HL-60/S4 (cell line): ENCODE measurements around the gene SPAG5.

ENCODE experiments used
- in situ Hi-C: fragments of 300-500 bp; cut with MboI; formaldehyde crosslinking; loops from 2 replicates; pipeline ENCODE4 v1.14.3; 2022; ENCODE audit warnings: low sequenced_read_pairs

Gene SPAG5

DNA sequence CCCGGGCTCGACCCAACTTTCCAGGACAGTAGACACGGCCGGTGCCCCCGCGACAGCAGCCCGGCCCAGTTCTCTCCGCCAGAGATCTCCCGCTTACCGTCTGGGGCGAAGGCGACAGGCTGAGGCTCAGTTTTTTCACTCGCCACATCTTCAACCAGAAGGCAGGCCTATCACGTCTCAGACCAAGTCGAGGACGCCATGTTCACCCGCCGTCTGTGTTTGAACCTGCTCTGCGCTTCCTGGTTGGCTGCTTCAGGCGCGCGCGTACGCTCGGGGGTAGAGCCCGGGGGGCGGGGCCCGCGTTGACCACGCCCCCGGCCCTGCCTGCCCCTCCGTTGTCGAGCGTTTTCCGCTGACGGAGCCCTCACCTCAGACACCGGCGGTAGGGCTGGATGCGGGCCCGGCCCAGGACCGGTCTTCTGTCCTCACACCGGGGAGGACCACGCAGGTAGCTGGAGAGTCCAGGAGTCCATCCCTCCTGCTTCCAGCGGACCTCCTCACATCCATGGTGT is at the start of gene SPAG5:
Gene SPAG5 (minus strand): TSS at position 227 of the 512 bp plus-strand sequence. CDS start 79 bp downstream, at position 148.
- in situ Hi-C loops = no loop called here

DNA sequence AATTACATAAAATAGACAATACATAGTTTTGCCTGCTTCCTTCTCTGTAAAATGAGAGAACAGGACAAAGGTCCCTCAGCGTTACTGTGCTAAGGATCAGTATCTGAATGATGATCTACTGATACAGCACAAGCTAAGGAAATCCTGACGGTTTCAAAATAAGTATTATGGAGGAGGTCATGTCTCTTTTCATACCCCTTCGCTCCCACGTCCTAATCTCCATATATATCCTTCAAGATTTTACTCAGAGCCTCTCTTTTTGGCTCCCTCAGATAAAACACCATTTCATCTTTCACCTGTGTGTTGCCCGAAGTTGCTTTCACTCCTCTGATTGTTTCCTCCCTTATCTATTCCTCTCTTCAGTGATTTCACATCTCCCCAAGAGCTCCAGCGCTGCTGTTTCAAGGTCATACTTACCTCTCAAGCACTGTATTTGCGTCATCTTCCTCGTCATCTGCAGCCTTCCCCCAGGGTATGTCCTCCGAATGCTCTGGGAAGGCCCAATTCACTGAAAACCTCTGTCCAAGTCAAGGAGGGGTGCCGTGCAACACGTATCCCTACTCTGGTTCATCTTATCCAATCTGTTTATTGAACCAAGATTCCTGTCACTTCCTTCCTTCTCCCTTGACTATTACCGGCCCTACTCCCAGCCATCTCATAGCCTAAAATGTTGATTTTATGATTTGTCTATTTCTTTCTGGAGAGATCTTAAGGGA is 47.4 kb upstream of the SPAG5 start:
- in situ Hi-C loops = no loop called here

DNA sequence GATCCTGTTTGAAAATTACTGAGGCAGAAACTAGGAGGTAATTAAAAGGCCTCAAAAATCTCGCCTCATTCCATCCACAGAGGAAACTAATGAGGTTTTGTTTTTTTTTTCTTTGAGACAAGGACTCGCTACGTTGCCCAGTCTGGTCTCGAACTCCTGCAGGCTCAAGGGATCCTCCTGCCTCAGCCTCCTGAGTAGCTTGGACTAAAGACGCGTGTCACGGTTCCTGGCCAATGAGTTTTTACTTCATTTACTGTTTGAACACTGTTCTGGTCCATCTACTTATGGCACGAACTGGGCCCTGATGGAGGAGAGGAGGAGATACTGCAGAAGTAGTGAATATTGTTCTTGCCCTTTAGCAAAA is 46.7 kb upstream of the SPAG5 start:
- in situ Hi-C loops = no loop called here

DNA sequence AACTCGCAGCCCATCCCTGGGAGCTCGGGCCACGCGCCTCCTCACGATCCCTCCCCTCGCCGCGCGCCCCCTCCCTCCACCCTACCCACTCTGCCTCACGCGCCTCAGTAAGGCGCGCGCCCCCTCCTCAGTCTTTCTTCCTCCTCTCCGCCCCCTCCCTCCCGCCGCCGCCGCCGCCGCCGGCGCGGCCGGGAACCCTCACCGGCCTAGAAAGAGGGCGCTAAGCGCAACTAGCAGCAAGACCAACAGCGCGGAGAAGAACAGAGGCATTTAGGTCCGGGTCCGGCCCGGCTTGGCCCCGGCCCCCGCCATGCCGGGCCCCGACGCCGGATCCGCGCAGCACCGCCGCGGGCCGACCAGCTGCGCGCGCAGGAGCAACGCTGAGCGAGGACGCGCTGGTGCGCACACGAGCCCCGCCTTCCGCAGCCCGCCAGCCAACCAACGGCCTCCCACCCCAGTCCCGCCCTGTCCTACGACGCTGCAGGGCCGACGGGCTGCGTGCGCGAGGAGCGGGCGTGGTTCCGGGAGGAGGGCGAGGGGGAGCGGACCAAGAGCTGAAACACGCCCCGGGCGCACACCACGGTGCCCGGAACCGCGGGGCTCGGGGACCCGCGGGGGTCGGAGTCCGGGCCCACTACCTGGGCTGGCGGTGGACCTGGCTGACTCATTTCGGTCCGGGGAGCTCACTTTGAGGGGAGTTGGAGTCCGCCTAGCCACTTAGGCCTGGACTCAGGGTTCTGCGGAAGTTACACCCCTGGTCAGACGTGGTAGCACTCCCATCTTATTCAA is 46.2 kb upstream of the SPAG5 start, which contains the start of gene BLTP2:
Gene BLTP2 (minus strand): TSS at position 372 of the 789 bp plus-strand sequence. CDS start 102 bp downstream, at position 270.
- in situ Hi-C loops = no loop called here

DNA sequence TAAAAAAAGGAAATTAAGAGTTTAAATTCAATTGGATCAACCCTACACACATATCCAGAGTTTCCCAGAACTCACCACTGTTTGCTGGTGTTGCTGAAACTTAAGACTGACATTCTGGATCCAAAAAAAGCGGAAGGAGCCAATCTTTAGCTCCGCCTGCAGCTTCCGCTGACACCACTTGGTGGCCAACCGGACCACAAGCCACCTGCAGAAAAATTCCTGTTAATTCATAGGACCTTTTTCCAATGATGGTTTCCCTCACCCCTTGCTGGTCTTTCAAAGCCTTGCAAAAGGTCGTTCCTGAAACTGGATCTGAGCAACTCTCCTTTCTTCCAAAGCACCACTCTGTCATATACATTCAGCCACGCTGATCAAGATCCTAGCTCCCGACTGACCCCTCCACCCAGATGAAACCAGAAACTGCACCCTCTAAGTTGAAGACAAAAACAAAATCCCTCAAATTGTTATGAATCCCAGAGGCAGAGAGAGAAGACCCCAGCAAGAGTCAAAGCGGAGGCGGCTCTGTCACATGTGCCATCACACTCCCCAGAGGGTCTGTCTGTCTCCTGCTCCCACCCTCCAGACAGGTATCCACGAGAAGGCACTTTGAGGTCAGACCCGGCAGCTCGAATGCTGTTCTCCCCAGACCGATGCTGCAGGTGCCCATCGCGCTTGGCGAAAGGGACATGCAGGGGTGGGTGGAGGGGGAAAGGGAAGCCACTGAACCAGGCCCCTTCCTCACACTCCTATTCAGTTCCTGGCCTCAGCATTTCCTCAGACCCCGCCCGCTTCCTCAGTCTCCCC is 45.4 kb upstream of the SPAG5 start:
- in situ Hi-C loops = no loop called here

- in situ Hi-C loops = no loop called here
Measured at GRCh38 chr17:28641579-28641978, 42.8 kb upstream of the SPAG5 start.

DNA sequence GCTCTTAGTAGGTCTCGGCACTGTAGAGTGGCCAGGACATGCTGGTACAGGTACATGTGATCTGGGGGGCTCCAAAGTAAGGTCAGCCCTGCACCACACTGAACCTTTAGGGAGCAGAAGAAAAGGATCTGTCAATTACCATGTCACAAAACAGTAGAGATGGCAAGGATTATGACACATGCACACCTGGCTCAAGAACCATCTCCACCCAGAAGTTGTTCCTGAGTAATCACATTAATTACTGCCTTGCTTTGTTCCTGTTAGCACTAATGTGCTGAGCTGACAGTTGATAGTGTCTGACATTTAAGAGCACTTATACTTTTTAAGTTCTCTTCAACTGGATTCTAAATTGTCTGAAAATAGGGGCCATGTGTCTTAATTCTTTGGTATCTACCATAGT is 36.7 kb upstream of the SPAG5 start:
- in situ Hi-C loops = no loop called here

- in situ Hi-C loops = no loop called here
Measured at GRCh38 chr17:28634206-28634865, 35.5 kb upstream of the SPAG5 start.

DNA sequence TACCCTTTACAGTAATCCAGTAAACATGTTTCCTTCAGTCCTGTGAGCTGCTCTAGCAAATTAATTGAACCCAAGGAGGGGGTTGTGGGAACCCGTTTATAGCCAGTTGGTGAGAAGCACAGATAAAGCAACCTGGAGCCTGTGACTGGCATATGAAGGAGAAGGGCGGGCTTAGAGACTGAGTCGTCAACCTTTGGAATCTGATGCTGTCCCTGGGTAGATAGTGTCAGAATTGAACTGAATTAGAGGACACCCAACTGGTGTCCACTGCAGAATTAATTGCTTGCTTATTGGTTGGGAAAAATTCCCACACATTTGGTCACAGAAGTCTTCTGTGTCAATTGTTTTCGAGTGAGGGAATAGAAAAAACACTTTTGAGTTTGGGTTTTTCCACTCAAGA is 28.0 kb upstream of the SPAG5 start:
- in situ Hi-C loops = no loop called here

GRCh38 chr17:28624148-28624547 is 25.3 kb upstream of the SPAG5 start:
- in situ Hi-C loops = no loop called here

- in situ Hi-C loops = no loop called here
Measured at GRCh38 chr17:28623696-28624095, 24.9 kb upstream of the SPAG5 start.

GRCh38 chr17:28622186-28622585 is 23.4 kb upstream of the SPAG5 start:
- in situ Hi-C loops = no loop called here

DNA sequence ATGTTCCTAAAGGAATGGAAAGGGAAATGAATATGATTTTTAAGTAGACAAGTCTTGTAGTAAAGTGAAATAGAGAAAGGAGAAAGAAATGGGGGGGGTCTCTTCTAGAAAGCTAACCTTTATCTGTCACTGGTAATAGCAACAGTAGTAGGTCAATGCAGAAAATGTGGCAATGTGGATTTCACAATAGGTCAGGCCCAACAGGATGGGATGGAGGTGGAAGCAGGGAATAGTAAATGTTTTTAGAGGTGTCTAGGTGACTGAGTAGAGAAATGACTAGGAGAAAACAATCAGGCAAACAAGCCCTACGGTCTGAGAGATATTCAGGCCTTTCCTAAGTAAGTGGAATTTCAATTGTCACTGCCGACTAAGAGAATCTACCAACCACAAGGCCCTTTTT is 21.2 kb upstream of the SPAG5 start:
- in situ Hi-C loops = no loop called here

GRCh38 chr17:28618464-28618863 is 19.6 kb upstream of the SPAG5 start:
- in situ Hi-C loops = no loop called here

- in situ Hi-C loops = no loop called here
Measured at GRCh38 chr17:28616281-28616680, 17.5 kb upstream of the SPAG5 start.

DNA sequence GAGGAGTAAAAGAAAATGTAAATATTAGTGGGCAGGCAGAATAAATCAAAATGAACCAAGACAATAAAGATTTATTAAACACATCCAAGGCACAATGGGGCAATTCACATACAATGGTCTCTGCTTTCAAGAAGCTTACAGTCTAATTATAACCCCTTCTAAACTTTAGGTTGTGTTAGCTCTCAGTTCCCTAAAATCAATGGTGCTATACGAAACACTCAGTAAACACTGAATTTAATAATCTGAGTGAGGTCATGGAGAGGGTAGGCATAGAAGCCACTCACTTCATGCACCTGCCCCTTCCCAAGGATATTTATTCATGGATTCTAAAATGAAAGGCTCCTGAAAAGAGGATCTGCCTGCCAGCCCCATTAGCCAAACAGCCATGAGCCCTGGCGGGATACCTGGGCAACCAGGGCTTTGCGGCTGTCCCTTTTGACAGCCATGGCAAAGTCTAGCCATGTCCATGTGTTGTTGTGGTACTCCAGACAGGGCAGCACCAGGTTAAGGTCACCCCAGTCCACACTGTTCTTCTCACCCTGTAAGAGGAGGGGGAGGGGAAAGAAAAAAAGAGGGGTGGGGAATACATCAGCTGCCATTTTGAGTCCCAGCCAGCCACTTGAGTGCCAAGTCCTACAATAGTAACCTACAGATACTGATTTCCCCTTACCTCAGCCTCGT is 16.6 kb upstream of the SPAG5 start:
- in situ Hi-C loops = no loop called here

- in situ Hi-C loops = no loop called here
Measured at GRCh38 chr17:28613931-28614381, 15.1 kb upstream of the SPAG5 start, which contains the start of gene RSKR. RSKR (minus strand) TSS chr17:28614185; CDS start chr17:28614161, 24 bp downstream.

DNA sequence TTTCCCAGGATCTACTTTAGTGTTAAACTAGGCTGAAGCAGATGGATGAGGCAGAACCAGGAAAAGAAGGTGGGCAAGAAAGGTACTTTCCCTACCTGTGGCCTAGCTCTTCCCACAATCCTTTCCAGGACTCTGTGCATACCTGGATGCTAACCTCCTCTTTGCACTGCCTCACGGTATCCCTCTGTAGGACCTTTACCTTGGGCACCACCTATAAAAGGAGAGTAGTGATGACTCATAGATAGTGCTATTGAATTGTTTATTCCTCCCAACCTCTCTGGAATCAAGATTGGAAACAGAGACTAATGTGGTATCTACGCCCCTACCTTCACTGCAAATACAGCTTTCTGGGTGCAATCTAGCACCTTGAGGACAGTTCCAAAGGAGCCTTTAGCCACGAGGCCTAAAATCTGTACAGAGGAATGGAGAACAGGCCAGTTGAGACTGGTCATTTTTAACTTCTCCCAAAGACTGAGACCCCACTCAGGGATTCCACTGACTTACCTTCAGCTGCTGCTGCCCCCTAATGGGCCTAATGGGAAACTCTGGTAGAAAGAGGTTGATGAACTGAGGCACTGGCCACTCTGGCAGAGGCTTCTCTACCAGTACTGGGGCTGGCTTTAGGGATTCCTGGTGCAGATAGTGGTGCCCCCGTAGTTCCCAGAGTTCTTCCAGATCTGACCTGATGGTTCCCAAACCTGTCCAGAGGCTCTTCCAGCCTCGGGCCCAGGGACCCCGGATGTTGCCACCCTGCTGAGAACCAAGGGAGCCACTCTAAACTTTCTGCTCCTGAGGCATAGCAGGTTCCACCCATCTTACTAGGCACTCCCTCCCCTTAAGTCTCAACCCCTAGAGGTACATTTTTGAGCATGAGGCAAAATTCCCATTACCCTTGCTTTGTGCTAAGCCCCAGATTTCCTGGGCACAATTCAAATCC is 14.4 kb upstream of the SPAG5 start:
- in situ Hi-C loops = no loop called here

DNA sequence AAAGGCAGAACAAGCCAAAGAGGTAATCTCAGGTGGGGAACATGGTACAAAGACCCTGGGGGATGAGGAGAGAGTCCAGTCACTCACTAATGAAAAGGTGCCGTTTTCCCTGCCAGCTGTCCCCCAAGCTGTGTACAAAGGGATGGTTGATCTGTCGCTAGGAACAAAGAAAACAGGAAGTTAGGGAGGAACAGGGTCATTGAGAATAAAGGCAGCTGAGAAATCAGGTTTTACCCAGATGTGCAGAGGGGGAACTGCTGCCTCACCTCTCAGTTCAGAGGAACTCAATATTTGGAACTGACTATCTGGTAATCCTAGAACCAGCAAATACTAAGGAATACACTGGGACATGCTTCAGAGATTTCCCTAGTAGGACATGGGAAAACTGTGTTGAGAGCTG is 13.7 kb upstream of the SPAG5 start:
- in situ Hi-C loops = no loop called here
